ENCODE results near the gene KCNIP4. TPM values are rescaled to one million over a fixed set of nuclear protein-coding genes. Genes with fewer than 3 reads are reported as not detected.

KCNIP4 gene
- total and polyA plus RNA-seq, 12 donors = 0.15 TPM; not detected in 11

DNA sequence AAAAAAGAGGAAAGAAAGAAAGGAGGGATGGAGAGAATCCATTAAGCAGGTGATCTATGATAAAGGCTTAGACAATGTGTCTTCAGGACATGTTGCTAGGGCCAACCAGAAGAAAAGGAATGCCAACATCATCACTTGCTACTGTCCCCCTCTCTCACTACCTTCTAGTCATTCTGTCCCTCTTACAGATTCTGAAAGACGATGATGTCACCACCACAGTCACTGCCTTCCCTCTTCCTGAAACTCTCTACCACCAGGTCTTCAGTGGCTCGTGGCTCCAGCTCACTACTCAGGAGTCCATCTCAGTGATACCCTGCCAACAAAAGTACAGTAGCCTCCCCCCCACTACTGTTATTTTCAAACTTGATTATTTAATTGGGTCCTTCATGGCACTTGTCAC lies 64.0 kb downstream of the KCNIP4 start:
- no peaks in the 10 kb centered on the region for H3K4me1 ChIP-seq
- no peaks in the 10 kb centered on the region for H3K27me3 ChIP-seq
- no peak overlapping the region for H3K4me3 ChIP-seq
- intact Hi-C loops (cut with DNase I) = no loop called here
- ATAC-seq (no peak), DNase-seq (no peak)
- H3K36me3 ChIP-seq = no peaks in the 10 kb centered on the region
- no peaks in the 10 kb centered on the region for H3K9me3 ChIP-seq
- H3K27ac ChIP-seq = no peak overlapping the region
- TF ChIP-seq, protein P1, sequence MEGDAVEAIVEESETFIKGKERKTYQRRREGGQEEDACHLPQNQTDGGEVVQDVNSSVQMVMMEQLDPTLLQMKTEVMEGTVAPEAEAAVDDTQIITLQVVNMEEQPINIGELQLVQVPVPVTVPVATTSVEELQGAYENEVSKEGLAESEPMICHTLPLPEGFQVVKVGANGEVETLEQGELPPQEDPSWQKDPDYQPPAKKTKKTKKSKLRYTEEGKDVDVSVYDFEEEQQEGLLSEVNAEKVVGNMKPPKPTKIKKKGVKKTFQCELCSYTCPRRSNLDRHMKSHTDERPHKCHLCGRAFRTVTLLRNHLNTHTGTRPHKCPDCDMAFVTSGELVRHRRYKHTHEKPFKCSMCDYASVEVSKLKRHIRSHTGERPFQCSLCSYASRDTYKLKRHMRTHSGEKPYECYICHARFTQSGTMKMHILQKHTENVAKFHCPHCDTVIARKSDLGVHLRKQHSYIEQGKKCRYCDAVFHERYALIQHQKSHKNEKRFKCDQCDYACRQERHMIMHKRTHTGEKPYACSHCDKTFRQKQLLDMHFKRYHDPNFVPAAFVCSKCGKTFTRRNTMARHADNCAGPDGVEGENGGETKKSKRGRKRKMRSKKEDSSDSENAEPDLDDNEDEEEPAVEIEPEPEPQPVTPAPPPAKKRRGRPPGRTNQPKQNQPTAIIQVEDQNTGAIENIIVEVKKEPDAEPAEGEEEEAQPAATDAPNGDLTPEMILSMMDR (IDR thresholded peaks at IDR 0.05) = no peak
- WGBS, 2 donors = 69 to 71% methylated on average over 2 of the region's 2 CpGs

DNA sequence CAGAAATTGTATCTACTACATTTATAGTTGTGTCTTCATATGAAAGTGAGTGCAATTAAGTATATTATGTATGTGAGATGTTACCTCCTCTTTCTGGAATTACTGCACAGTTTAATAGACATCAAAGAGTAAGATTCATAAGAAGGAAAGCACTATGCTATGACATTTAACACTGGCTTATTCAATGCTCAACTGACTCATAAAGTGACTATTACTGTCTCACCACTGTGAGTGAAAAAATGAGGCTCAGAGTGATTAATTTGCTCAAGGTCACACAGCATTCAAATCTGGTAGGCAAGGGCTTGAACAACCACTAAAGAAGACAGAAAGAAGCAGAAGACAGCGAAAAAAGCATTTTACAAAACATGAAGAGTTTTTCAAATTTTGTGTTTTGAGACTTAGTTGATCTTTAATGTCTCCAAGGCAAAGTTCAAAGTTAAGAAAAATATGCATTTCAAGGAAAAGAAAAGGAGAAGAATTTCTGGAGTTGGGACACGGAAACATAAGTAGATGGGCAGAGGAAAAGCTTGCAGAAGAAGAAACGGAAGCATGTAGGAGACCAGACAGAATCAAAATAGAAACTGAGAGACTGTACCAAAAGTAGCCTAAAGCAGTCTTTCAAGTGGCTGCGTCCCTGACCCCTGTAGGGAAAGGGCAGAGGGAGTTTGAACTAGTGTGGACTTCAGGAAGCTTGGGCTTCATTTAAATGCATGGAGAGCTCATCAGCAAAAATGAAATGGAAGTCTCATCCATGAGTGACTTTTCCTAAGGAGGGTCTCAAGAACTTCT lies 66.3 kb downstream of the KCNIP4 start:
- H3K4me1 ChIP-seq = no peaks in the 10 kb centered on the region
- intact Hi-C loops (cut with DNase I) = no loop called here
- no peaks in the 10 kb centered on the region for H3K27me3 ChIP-seq
- DNase-seq = no peak
- H3K9me3 ChIP-seq = no peaks in the 10 kb centered on the region
- H3K36me3 ChIP-seq = no peaks in the 10 kb centered on the region
- 68 to 75% methylated on average over 4 of the region's 4 CpGs for WGBS, 2 donors
- ATAC-seq = no peak
- no peak overlapping the region for H3K4me3 ChIP-seq
- H3K27ac ChIP-seq = no peak overlapping the region
- TF ChIP-seq, protein P1 (IDR thresholded peaks at IDR 0.05) = no peak

DNA sequence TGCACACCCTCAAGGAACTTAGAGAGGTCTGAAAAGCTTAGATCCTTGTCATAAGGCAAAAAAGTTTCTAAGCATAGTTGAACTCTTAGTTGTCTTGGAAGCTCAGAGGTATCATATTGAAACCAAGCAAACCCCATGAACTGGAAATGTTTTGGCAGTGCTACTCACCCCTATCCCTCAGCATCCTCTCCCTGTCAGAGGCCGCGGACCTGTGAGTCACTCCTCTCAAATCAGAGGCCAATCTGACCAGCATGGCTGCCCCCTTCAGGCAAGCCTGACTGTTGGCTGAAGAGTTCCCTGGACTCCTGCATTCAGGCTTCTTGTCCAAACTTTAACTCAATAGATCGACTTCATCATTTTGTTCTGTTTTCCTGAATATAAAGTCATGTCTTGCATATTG lies 69.4 kb downstream of the KCNIP4 start:
- H3K27me3 ChIP-seq = no peaks in the 10 kb centered on the region
- H3K4me1 ChIP-seq = no peaks in the 10 kb centered on the region
- H3K9me3 ChIP-seq = peaks cover 0 to 3% (median 0%) of the 10 kb centered on the region in 11 donors
- H3K4me3 ChIP-seq = no peak overlapping the region
- ATAC-seq (no peak), DNase-seq (no peak)
- TF ChIP-seq, protein P1 (IDR thresholded peaks at IDR 0.05) = no peak
- H3K36me3 ChIP-seq = no peaks in the 10 kb centered on the region
- H3K27ac ChIP-seq = no peak overlapping the region
- 70 to 83% methylated on average over 3 of the region's 3 CpGs for WGBS, 2 donors
- intact Hi-C loops (cut with DNase I) = no loop called here

DNA sequence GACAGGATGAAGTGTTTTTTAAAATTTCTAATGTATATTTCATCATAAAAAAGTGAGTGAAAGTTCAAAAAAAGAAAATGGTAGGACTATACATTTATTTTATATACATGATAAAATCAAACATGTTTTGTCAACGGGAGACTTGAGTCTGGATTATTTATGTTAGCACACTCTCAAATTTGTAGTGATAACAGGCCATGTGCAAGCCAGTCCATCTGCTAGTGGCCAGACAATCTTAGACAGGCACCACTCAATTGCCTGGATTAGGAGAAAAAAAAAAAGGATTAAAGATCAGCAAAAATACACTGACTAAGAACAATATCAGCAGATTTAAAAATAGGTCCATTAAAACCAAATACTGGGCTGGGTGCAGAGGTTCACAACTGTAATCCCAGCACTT lies 71.9 kb downstream of the KCNIP4 start:
- ATAC-seq (no peak), DNase-seq (no peak)
- no peaks in the 10 kb centered on the region for H3K4me1 ChIP-seq
- H3K4me3 ChIP-seq = no peak overlapping the region
- no peak overlapping the region for H3K27ac ChIP-seq
- intact Hi-C loops (cut with DNase I) = no loop called here
- peaks cover 0 to 3% (median 0%) of the 10 kb centered on the region in 11 donors for H3K9me3 ChIP-seq
- TF ChIP-seq, protein P1 (IDR thresholded peaks at IDR 0.05) = no peak
- H3K27me3 ChIP-seq = no peaks in the 10 kb centered on the region
- H3K36me3 ChIP-seq = no peaks in the 10 kb centered on the region
- WGBS, 2 donors = 8 to 17% methylated on average over 1 of the region's 1 CpG

Measured in heart right ventricle (tissue), 16 donors.